Left ventricle myocardium inferior (tissue), 1 donor: Measurements from ENCODE around the gene NUP153. TPM values are rescaled to one million over a fixed set of nuclear protein-coding genes. Genes with fewer than 3 reads are reported as not detected.
"Not testable (repeated sequence)": the region's sequence is repeated elsewhere in the genome, so short reads cannot be mapped to it uniquely, and the experiment has no call there.

Experiments used
- DNase-seq: peaks from one replicate; pipeline ENCODE4 v3.0.0-alpha.2; 2020
- H3K27ac ChIP-seq: fragments of 200-600 bp; replicated peaks from 2 replicates; pipeline ENCODE4 v1.8.0; 2021
- H3K27me3 ChIP-seq: fragments of 200-600 bp; 2 replicates; pipeline ENCODE4 v1.8.0; 2021; ENCODE audit warnings: low read depth
- H3K36me3 ChIP-seq: fragments of 200-600 bp; 2 replicates; pipeline ENCODE4 v1.8.0; 2021
- H3K4me1 ChIP-seq: fragments of 200-600 bp; 2 replicates; pipeline ENCODE4 v1.8.0; 2021
- H3K4me3 ChIP-seq: fragments of 200-600 bp; 2 replicates; pipeline ENCODE4 v1.8.0; 2021; ENCODE audit warnings: mild to moderate bottlenecking, moderate library complexity
- H3K9me3 ChIP-seq: fragments of 200-600 bp; replicated peaks from 2 replicates; pipeline ENCODE4 v1.8.0; 2021
- intact Hi-C: fragments of 100-400 bp; cut with micrococcal nuclease; formaldehyde crosslinking; loops from one replicate; pipeline ENCODE4 v1.11.0; 2022
- total RNA-seq: library from RNA; stranded (reverse); fragmentation: NEBNext Ultra II Directional; extraction: Animal tissue kit (Norgen Biotek cat#: 25700); gene quantifications from one replicate; pipeline ENCODE4 v1.2.1, GENCODE V29; 2021
- TF ChIP-seq, protein P1 (sequence below): fragments of 200-600 bp; IDR thresholded peaks from 2 replicates; pipeline ENCODE4 v1.8.0; 2021; ENCODE audit warnings: antibody characterized with exemption, mild to moderate bottlenecking, borderline replicate concordance
- donor health status: DM: no; HTN: yes; CAD: no; lungs with severe emphysema.

Gene NUP153
- total RNA-seq, 1 donor from 2014 or later: 24.1 TPM

DNA sequence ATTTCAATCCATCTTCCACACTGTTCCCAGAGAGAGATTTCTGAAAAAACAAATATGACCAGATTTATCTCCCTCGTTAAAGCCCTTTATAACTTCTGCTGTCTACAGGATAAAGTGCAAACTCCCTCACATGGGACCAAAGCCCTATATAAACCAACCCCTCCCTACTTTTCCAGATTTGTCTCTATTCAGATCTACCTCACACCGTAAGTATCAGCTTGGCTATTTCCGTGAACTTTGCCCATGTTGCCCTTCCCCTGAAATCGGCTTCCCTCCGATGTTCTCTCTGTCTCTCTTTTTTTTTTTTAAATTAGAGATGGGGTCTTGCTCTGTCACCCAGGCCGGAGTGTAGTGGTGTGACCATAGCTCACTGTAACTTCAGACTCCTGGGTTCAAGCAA, 118.7 kb downstream of the NUP153 start:
- intact Hi-C loops: loop anchor here (10.0 kb wide), 1 partner anchor 303 kb away; the partner anchor contains the start of gene RBM24
- TF ChIP-seq, protein P1, sequence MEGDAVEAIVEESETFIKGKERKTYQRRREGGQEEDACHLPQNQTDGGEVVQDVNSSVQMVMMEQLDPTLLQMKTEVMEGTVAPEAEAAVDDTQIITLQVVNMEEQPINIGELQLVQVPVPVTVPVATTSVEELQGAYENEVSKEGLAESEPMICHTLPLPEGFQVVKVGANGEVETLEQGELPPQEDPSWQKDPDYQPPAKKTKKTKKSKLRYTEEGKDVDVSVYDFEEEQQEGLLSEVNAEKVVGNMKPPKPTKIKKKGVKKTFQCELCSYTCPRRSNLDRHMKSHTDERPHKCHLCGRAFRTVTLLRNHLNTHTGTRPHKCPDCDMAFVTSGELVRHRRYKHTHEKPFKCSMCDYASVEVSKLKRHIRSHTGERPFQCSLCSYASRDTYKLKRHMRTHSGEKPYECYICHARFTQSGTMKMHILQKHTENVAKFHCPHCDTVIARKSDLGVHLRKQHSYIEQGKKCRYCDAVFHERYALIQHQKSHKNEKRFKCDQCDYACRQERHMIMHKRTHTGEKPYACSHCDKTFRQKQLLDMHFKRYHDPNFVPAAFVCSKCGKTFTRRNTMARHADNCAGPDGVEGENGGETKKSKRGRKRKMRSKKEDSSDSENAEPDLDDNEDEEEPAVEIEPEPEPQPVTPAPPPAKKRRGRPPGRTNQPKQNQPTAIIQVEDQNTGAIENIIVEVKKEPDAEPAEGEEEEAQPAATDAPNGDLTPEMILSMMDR: no peak
- H3K4me1 ChIP-seq: peaks cover 10% of the 10 kb centered on the region

DNA sequence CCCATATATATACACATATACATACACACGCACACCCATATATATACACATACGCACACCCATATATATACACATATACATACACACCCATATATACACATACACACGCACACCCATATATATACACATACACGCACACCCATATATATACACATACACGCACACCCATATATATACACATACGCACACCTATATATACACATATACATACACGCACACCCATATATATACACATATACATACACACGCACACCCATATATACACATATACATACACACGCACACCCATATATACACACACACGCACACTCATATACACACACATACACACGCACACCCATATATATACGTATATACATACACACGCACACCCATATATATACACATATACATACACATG, 120.1 kb downstream of the NUP153 start:
- H3K4me1 ChIP-seq, H3K27me3 ChIP-seq, H3K27ac ChIP-seq, H3K9me3 ChIP-seq, H3K36me3 ChIP-seq, H3K4me3 ChIP-seq, DNase-seq: not testable (repeated sequence)
- intact Hi-C loops: loop anchor here (10.0 kb wide), 1 partner anchor 302 kb away; the partner anchor contains the start of gene RBM24

More for the DNA sequence above, 118.7 kb downstream of the NUP153 start:
- DNase-seq: no peak
- no peaks in the 10 kb centered on the region for H3K36me3 ChIP-seq
- H3K27ac ChIP-seq: no peak overlapping the region
- no peaks in the 10 kb centered on the region for H3K9me3 ChIP-seq
- H3K27me3 ChIP-seq: no peaks in the 10 kb centered on the region
- no peak overlapping the region for H3K4me3 ChIP-seq

DNA sequence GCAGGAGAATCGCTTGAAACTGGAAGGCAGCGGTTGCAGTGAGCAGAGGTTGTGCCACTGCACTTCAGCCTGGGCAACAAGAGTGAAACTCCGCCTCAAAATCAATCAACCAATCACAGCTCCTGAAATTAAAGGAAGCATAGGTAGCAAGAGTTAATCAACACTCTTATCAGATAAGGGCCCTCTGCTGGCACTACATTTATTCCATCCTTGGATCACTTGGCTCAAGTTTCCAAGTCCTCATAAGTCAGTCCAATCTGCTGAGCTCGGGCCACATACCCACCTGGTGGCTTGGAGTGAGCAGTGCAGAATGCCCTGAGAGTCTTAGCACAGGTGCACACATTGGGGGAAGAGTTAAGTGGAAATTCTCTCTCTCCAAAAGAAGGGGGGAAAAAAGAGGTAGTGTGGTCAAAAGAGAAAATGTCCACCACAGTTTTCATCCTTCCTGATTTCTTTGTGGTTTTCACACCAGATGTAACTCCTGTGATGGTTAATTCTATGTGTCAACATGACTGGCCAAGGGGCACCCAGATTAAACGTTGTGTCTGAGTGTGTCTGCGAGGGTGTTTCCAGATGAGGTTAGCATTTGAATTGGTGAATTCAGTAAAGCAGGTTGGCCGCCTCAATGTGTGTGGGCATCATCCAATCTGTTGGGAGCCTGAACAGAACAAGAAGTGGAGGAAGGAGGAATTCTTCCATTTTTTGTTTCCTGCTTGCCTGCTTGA, 120.8 kb downstream of the NUP153 start:
- Histone ChIP-seq H3K36me3 (no peaks in the 10 kb centered on the region), H3K9me3 (no peaks in the 10 kb centered on the region), H3K4me1 (peaks cover 10% of the 10 kb centered on the region), H3K4me3 (no peak overlapping the region), H3K27me3 (no peaks in the 10 kb centered on the region), H3K27ac (no peak overlapping the region)
- TF ChIP-seq, protein P1: no peak
- intact Hi-C loops: loop anchor here (10.0 kb wide), 1 partner anchor 301 kb away; the partner anchor contains the start of gene RBM24
- DNase-seq: no peak

DNA sequence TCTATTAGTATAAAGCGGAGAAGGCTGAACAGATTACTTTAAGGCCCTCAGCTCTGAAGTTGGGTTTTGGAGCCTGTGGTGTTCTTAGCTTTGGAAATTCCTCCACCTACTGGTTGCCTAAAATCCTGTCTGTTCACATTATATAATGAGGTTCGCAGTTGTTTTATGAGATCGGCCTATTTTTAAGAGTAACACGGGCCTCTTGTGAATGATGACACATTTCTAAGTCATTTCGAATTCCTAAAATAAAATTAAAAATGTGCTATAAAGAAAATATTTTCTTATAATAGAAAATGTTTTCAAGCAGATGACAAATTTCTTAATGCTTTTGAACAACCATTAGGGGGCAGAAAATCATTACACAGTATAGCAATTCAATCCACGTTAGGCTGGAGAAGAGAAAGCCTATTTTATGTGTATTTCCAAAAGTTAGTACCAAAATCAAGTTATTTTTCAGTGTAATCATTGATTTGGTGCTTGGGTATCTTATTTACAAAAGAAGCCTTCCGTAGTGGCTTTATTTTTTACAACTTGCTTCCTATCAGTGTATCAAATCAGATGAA, 122.4 kb downstream of the NUP153 start:
- peak overlapping the region; percentile 44 for H3K4me3 ChIP-seq
- H3K27me3 ChIP-seq: no peaks in the 10 kb centered on the region
- DNase-seq: no peak
- peak overlapping the region; percentile 77 for H3K27ac ChIP-seq
- intact Hi-C loops: loop anchor here (5.0 to 10.0 kb wide), 2 partner anchors 300 to 427 kb away; partner anchors contain the start of gene RBM24
- H3K9me3 ChIP-seq: no peaks in the 10 kb centered on the region
- TF ChIP-seq, protein P1: peak; percentile 83
- H3K4me1 ChIP-seq: peaks cover 18% of the 10 kb centered on the region
- H3K36me3 ChIP-seq: no peaks in the 10 kb centered on the region

DNA sequence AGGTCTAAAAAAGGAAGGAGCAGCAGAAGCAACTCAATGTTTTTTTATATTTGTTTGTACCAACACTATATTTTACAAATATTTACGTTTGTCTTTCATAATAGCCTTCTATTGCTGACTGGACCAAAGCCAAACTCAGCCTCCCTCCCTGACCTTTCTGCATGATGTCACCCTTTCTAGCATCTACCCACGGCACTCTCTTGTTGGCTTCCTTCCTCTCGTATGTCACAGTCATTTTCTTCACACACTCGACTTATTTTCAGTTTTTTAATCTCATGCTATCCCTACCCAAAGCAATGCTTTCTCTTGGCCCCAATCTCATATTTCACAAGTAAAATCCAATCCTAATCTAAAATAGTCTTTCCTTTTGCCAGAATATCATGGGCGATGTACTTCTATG, 122.9 kb downstream of the NUP153 start:
- no peak for DNase-seq

DNA sequence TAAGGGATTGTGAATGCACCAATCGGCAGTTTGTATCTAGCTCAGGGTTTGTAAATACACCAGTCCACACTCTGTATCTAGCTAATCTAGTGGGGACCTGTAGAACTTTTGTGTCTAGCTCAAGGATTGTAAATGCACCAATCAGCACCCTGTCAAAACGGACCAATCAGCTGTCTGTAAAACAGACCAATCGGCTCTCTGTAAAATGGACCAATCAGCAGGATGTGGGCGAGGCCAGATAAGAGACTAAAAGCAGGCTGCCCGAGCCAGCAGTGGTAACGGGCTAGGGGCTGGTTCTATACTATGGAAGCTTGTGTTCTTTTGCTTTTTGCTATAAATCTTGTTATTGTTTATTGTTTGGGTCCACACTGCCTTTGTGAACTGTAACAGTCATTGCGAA, 125.4 kb downstream of the NUP153 start:
- H3K4me3 ChIP-seq, H3K27me3 ChIP-seq, H3K36me3 ChIP-seq, DNase-seq: not testable (repeated sequence)
- peaks cover 18% of the 10 kb centered on the region for H3K4me1 ChIP-seq
- intact Hi-C loops: loop anchor here (5.0 to 10.0 kb wide), 2 partner anchors 296 to 424 kb away; partner anchors contain the start of gene RBM24
- H3K27ac ChIP-seq: peak overlapping the region; percentile 72
- H3K9me3 ChIP-seq: peaks cover 13% of the 10 kb centered on the region

More for the DNA sequence above, 122.9 kb downstream of the NUP153 start:
- H3K9me3 ChIP-seq: no peaks in the 10 kb centered on the region
- peak overlapping the region; percentile 44 for H3K4me3 ChIP-seq
- peaks cover 18% of the 10 kb centered on the region for H3K4me1 ChIP-seq
- H3K27me3 ChIP-seq: no peaks in the 10 kb centered on the region
- no peaks in the 10 kb centered on the region for H3K36me3 ChIP-seq
- intact Hi-C loops: loop anchor here (5.0 to 10.0 kb wide), 2 partner anchors 299 to 427 kb away; partner anchors contain the start of gene RBM24
- TF ChIP-seq, protein P1: no peak
- H3K27ac ChIP-seq: peak overlapping the region; percentile 77
